Effector memory CD8-positive, alpha-beta T cell (primary cell): ENCODE data around the gene UGT1A6.

Experiments used
- ATAC-seq: fragments of 150-1000 bp; cut with Tn5 transposase; replicated peaks from 2 replicates; pipeline ENCODE4 v1.10.0; 2021; ENCODE audit warnings: mild to moderate bottlenecking, moderate library complexity
- DNase-seq, 3 experiments: peaks; one replicate each; pipeline ENCODE4 v3.0.0; 2021
- H3K27ac Mint-ChIP-seq, 2 donors: one replicate each; pipeline ENCODE4 v1.8.0; 2022; ENCODE audit warnings: mild to moderate bottlenecking in 2 of 2, mixed read lengths in 2 of 2, moderate library complexity in 2 of 2
- H3K27me3 Mint-ChIP-seq, 2 donors: one replicate each; pipeline ENCODE4 v1.8.0; 2022; ENCODE audit warnings: mixed read lengths in 2 of 2
- H3K36me3 Mint-ChIP-seq: one replicate; pipeline ENCODE4 v1.8.0; 2022; ENCODE audit warnings: mild to moderate bottlenecking, moderate library complexity, mixed read lengths; ENCODE audit not compliant: insufficient read depth
- H3K4me1 Mint-ChIP-seq, 2 donors: one replicate each; pipeline ENCODE4 v1.8.0; 2022; ENCODE audit warnings: low read depth in 2 of 2, mixed read lengths in 2 of 2
- H3K4me3 Mint-ChIP-seq, 2 donors: one replicate each; pipeline ENCODE4 v1.8.0; 2022; ENCODE audit warnings: mild to moderate bottlenecking in 2 of 2, mixed read lengths in 2 of 2, moderate library complexity in 2 of 2
- H3K9me3 Mint-ChIP-seq, 2 donors: one replicate each; pipeline ENCODE4 v1.8.0; 2022; ENCODE audit warnings: mixed read lengths in 2 of 2

Gene UGT1A6

DNA sequence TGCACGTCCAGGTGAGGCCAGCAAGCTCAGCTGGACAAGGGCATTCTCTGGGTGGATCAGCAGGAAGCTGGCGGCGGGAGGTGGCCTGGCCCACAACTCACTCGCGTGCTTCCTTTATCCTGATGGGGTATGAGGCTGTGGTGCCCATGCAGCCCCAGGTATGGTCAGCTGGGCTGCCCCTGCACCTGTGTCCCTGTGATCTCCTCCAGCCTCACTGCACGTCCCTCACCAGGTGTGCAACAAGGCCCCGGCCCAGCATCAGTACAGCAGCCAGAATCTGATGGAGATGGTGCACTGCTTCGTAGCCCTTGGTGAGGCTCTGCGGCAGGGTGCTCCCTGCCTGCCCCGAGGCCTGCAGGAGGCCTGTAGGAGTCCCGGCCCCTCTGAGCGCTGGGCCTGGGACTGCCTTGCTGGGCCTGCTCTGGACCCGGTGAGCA lies 103.1 kb downstream of the UGT1A6 start:
- H3K4me3 Mint-ChIP-seq: no peak overlapping the region
- peaks cover 27 to 51% of the 10 kb centered on the region in 2 donors for H3K27me3 Mint-ChIP-seq
- no peak overlapping the region for H3K27ac Mint-ChIP-seq
- no peaks in the 10 kb centered on the region for H3K36me3 Mint-ChIP-seq
- no peaks in the 10 kb centered on the region for H3K9me3 Mint-ChIP-seq
- ATAC-seq: no peak
- no peak for DNase-seq
- no peaks in the 10 kb centered on the region for H3K4me1 Mint-ChIP-seq

DNA sequence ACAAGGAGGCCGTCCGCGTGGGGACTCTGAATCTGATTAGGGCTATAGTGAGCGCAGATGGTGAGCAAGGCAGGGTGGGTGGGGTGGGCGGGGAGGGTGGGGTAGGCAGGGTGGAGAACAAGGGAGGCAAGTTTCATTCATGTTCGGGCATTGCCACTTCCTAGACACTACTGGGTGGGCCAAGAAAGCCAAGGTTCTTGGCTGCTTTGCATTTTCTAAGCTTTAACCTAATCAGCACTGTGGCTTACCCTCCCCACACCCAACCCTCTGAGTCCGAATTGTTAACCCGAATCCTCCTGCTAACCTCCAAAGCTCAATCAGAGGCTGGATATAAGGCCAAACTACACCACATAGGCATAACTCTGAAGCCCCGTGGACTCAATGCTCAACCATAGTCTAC lies 103.6 kb downstream of the UGT1A6 start:
- no peak overlapping the region for H3K4me3 Mint-ChIP-seq
- no peak overlapping the region for H3K27ac Mint-ChIP-seq
- no peak for ATAC-seq
- H3K9me3 Mint-ChIP-seq: no peaks in the 10 kb centered on the region
- no peaks in the 10 kb centered on the region for H3K36me3 Mint-ChIP-seq
- H3K4me1 Mint-ChIP-seq: peaks cover 0 to 3% of the 10 kb centered on the region in 2 donors
- peaks cover 22 to 46% of the 10 kb centered on the region in 2 donors for H3K27me3 Mint-ChIP-seq
- no peak for DNase-seq

DNA sequence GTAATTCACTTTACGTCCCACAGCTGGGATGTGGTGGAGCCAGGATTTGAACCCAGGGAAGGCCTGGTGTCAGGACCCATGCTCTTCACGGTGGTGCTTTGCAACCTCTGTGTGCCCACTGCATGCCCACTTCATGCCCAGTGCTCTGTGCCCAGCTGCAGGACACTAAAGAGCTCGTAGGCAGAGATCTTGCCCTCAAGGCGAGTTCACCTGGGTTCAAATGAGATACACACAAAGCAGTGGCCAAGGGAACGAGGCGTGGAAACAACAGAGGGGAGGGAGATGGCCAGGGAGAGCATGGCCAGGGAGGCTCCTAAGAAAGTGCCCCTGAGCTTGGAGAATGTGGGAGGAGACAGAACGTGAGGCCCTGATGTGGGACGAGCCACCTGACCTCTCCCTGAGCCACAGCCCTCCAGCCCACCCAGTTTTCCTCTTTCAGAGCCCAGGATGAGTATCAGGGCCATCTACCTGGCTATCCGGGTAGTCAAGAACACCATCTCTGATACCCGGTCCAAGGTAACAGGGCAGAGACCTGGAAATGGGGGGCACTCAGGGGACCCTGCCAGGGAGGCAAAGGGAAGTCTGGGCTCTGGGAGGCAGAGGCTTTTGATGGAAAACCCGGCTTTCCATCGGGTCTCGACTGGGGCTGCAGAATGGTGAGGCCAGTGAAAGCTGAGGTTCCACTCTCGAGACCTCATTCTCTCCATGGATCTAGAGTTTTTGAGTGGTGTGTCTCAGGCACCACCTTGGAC lies 105.8 kb downstream of the UGT1A6 start:
- no peak for ATAC-seq
- H3K27ac Mint-ChIP-seq: no peak overlapping the region
- DNase-seq: no peak
- H3K27me3 Mint-ChIP-seq: peaks cover 21 to 50% of the 10 kb centered on the region in 2 donors
- no peak overlapping the region for H3K4me3 Mint-ChIP-seq
- no peaks in the 10 kb centered on the region for H3K9me3 Mint-ChIP-seq
- peaks cover 0 to 4% of the 10 kb centered on the region in 2 donors for H3K4me1 Mint-ChIP-seq
- H3K36me3 Mint-ChIP-seq: no peaks in the 10 kb centered on the region

DNA sequence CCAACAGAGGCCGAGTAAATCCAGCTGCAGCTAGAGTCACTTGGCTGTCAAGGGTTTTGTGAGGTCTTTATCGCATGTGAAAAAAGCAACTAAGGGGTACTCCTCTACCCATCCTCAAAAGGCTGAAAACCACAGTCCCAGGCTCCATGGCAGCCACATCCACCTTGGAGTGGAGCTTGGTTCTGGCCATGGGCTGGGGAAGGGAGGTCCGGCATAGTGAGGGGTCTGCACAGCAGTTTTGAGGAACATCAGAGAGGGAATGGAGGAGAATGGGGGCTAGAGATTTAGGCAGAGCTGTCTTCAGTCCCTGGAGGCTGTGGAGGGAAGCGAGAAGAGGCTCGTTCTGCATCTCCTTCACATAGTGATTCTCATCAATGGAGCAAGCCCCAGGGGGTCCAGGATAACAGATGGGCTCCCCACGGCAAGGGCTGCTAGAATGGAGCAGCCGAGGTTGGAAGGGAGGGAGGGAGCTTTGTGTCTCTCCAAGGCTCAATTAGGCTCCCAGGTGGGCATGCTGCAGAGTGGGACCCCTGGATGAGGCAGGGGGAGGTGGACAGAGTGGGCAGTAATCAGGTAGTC lies 106.5 kb downstream of the UGT1A6 start:
- DNase-seq (no peak), ATAC-seq (no peak)
- no peaks in the 10 kb centered on the region for H3K36me3 Mint-ChIP-seq
- H3K4me3 Mint-ChIP-seq: no peak overlapping the region
- H3K27me3 Mint-ChIP-seq: peaks cover 27 to 50% of the 10 kb centered on the region in 2 donors
- H3K9me3 Mint-ChIP-seq: no peaks in the 10 kb centered on the region
- peaks cover 0 to 4% of the 10 kb centered on the region in 2 donors for H3K4me1 Mint-ChIP-seq
- H3K27ac Mint-ChIP-seq: no peak overlapping the region

DNA sequence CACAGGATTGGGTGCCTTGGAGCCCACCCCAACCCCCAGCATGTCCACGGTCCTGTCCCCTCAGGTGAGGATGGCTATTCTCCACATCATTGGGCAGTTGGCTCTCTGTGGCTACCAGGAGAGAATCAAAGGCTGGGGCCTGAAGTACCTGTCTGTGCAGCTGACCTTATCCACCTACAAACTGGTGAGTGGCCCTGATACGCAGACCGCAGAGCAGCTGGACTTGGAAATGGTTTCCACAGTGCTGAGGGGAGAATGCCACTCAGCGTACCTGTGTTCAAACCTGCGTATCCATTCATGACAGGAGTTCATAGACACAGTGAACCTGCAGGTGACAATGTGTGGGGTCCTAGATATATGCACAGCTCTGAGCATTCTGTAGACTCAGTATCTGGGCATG lies 107.0 kb downstream of the UGT1A6 start:
- Mint-ChIP-seq H3K36me3 (no peaks in the 10 kb centered on the region), H3K9me3 (no peaks in the 10 kb centered on the region), H3K27ac (no peak overlapping the region), H3K27me3 (peaks cover 32 to 50% of the 10 kb centered on the region in 2 donors), H3K4me1 (peaks cover 0 to 4% of the 10 kb centered on the region in 2 donors), H3K4me3 (no peak overlapping the region)
- DNase-seq (no peak), ATAC-seq (no peak)

DNA sequence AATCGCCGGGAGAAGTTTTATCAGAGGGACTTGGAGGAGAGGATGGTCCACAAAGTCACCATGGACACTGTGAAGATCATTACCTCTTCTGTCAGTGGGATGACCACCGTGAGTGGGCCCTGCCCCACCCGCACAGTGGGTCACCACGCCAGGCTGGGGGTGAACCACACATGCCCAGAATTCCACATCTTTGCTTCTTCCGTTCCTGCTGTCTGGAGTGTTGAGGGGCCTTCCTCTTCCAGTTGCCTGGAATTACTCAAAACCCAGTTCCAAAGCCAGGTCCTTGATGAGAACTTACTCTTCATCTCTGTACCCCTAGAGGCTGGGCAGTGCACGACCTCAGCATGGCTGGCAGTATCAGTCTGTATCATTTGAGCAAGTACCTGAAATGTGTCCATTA lies 107.5 kb downstream of the UGT1A6 start:
- H3K27me3 Mint-ChIP-seq: peaks cover 37 to 55% of the 10 kb centered on the region in 2 donors
- no peaks in the 10 kb centered on the region for H3K36me3 Mint-ChIP-seq
- DNase-seq (no peak), ATAC-seq (no peak)
- no peaks in the 10 kb centered on the region for H3K9me3 Mint-ChIP-seq
- no peak overlapping the region for H3K4me3 Mint-ChIP-seq
- no peak overlapping the region for H3K27ac Mint-ChIP-seq
- peaks cover 0 to 4% of the 10 kb centered on the region in 2 donors for H3K4me1 Mint-ChIP-seq

DNA sequence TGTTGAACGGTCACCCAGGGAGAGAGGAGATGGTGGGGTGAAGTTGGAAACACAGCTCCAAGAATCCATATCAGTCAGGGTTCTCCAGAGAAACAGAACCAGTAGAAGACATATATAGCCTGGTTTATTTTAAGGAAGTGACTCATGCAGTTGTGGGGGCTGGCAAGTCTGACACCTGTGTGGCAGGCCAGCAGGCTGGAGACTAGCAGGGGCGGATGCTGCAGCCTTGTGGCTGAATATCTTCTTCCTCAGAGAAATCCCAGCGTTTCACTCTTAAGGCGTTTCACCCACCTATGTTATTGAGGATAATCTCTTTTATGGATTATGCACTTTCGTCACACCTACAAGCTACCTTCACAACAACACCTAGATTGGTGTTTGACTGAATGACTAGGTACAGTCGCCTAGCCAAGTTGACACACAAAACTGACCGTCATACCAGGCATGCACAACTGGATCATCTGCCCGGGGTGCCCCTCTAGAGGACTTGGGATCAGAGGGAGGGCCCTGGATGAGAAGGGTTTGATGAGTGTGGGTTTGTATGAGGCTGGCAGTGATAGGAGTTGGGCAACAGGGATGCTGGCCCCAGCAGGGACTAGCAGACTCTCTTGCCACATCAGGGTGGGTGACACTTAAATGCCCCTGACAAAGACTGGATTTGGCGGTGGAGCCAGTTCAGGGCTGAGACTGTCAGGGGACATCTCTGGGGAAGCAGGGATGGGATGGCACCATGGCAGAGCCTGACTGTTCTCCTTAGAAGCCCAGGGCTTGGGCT lies 108.9 kb downstream of the UGT1A6 start:
- ATAC-seq: peak; percentile 63
- H3K36me3 Mint-ChIP-seq: no peaks in the 10 kb centered on the region
- no peak for DNase-seq
- no peaks in the 10 kb centered on the region for H3K9me3 Mint-ChIP-seq
- no peak overlapping the region for H3K4me3 Mint-ChIP-seq
- H3K27ac Mint-ChIP-seq: no peak overlapping the region
- peaks cover 39 to 56% of the 10 kb centered on the region in 2 donors for H3K27me3 Mint-ChIP-seq
- H3K4me1 Mint-ChIP-seq: peaks cover 0 to 4% of the 10 kb centered on the region in 2 donors

DNA sequence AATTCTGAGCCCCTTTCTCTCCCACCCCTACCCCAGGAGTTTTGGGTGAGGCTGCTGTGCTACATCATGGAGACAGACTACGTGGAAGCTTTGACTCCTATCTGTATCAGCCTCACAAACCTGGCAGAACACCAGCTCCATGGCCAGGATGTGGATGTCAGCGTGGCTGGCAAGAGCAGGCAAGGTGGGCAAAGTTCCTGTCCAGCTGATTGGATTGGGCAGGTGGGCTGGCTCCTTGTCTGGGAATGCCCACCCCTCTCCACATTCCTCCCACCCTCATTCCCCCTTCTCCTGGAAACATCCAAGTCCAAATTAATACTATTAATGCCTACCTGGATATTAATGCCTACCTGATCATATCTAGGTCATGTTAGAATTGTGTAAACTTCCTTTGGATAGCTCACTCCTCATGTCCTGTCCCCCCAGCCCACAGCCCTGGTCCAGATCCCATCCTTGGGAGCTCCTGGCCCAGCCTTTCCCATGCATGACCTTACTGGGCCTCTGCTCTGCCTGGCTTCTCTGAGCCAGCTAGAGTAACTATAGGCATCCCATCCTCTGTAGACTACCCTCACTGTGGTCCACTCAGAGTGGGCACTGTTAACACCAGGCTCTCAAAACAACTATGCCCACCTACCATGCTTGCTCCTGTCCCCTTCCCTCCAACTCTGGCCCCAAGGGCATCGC lies 109.6 kb downstream of the UGT1A6 start:
- DNase-seq: no peak
- peaks cover 0 to 4% of the 10 kb centered on the region in 2 donors for H3K4me1 Mint-ChIP-seq

DNA sequence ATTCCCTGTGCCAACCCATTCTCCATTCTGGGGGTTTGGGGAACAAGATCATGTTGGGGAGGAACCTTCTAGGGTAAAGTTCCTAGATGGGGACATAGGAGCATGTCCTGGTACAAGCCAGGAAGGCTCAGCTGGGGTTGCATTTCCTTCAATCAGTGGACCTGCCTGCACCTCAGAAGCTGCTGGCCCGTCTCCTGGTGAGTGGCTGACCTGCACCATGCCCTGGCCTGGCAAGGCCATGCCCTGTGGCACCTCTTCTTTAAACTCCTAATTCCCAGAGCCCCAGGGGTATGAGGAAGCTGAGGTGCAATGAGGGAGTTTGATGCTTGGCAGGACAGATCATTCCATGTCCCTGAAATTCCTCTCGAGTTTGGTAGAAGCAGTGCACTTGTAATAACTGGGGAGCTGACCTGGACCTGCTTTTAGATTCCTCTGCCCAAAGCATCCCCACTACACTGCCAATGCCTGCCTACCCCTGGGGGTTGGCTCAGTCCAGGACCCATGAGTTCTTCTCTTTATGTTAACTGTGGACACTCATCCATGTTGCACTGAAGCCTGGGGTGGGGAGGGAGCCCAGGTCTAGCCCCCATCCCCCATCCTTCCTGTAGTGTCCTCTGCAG lies 110.7 kb downstream of the UGT1A6 start:
- no peaks in the 10 kb centered on the region for H3K36me3 Mint-ChIP-seq
- H3K9me3 Mint-ChIP-seq: no peaks in the 10 kb centered on the region
- peaks cover 42 to 62% of the 10 kb centered on the region in 2 donors for H3K27me3 Mint-ChIP-seq
- DNase-seq (no peak), ATAC-seq (no peak)
- no peak overlapping the region for H3K27ac Mint-ChIP-seq
- no peak overlapping the region for H3K4me3 Mint-ChIP-seq
- H3K4me1 Mint-ChIP-seq: peaks cover 0 to 4% of the 10 kb centered on the region in 2 donors

More for the DNA sequence above, 109.6 kb downstream of the UGT1A6 start:
- Mint-ChIP-seq H3K27me3 (peaks cover 39 to 56% of the 10 kb centered on the region in 2 donors), H3K27ac (no peak overlapping the region), H3K9me3 (no peaks in the 10 kb centered on the region), H3K4me3 (no peak overlapping the region), H3K36me3 (no peaks in the 10 kb centered on the region)
- no peak for ATAC-seq

DNA sequence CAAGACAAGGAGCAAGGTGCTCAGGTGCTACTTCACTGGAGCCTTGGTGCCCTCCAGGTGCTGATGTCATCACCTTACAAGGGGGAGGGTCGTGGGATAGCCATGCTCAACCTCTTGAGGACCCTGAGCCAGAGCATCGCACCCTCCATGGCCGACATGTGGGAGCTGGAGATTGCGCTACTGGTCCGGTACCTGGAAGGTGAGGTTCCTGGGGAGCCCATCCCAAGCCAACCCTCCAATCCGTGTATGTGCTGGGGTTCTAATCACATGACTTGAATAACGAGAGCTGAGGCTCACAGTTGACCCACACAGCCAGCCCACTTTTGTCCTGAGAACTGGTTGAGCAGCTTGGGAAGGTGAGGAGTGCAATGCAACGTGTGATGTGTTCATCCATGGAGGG lies 111.3 kb downstream of the UGT1A6 start:
- H3K27ac Mint-ChIP-seq: no peak overlapping the region
- no peak overlapping the region for H3K4me3 Mint-ChIP-seq
- ATAC-seq (no peak), DNase-seq (no peak)
- H3K27me3 Mint-ChIP-seq: peaks cover 42 to 62% of the 10 kb centered on the region in 2 donors
- H3K36me3 Mint-ChIP-seq: no peaks in the 10 kb centered on the region
- no peaks in the 10 kb centered on the region for H3K9me3 Mint-ChIP-seq
- peaks cover 0 to 4% of the 10 kb centered on the region in 2 donors for H3K4me1 Mint-ChIP-seq

DNA sequence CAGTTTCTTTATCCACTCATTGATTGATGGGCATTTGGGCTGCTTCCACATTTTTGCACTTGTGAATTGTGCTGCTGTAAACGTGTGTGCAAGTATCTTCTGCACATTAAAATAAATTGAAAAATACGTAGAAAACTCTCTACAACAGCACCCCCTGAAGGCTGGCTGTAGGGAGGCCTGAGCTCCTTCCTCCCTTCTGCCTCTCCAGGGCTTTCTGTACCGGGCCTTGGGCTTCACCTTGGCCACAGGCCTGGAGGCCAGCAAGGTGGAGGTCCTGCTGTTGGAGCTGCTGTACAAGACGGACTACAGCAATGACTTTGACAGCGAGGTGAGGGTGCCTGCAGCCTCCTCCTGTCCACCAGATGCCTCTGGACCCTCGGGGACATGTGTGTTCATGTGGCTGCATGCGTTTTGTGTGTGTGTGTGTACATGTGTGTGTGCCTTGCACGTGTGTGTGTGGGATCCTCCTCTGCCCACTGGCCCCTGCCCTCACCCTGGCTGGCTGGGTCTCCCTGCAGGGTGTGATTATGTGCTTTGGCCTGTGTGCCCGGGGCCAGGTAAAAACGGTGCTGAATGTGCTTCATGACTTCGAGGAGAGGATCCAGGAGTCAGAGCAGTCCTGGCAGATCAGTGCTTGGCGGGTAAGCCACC lies 114.7 kb downstream of the UGT1A6 start:
- ATAC-seq: no peak
- H3K9me3 Mint-ChIP-seq: no peaks in the 10 kb centered on the region
- no peak for DNase-seq
- no peak overlapping the region for H3K4me3 Mint-ChIP-seq
- no peak overlapping the region for H3K27ac Mint-ChIP-seq
- no peaks in the 10 kb centered on the region for H3K36me3 Mint-ChIP-seq
- H3K27me3 Mint-ChIP-seq: peaks cover 56 to 80% of the 10 kb centered on the region in 2 donors
- H3K4me1 Mint-ChIP-seq: no peaks in the 10 kb centered on the region

DNA sequence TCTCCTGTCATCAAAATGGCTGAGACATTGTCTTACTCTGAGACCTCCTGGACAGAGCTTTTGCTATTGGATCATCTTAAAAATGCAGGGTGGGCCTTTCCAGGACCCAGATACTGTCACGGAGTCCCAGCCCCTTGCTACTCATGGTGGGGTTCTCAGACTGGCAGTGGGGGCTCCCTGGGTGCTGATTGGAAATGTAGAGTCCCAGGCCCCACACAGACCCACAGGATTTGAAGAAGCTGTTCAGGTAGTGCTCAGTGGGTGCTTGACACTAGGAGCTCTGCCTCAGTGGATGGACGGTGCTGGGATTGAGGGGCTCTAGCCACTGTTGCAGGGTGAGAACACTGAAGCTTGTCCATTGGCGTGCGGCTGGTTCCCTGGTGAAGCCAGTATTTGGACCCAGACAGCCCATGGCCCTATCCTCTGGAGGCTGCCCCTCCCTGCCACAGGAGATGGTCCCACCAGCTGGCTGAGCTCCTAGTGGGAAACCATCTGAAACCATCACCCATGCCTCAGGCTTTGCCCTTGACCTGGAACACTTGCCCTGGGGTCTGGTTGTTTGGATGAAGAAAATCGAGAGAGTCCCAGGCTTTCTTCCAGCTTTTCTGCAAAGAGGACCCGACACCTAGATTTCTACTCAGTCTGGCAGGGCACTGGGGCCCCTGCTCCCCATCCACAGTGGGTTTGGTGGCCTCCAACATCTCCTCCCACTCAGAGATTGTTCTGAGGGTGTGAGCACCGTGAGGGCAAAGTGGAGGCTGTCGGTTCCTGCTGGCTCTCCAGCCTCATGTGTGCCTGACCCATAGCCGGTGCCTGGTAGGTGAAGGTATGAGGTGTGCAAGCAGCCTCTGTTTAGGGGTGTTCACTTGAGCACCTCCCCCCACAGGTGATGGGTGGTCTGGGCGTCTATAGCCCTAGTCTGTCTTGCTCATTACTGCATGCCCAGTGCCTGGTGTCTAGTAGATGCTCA lies 115.6 kb downstream of the UGT1A6 start:
- no peaks in the 10 kb centered on the region for H3K9me3 Mint-ChIP-seq
- DNase-seq: no peak
- H3K27me3 Mint-ChIP-seq: peaks cover 56 to 79% of the 10 kb centered on the region in 2 donors
- no peaks in the 10 kb centered on the region for H3K36me3 Mint-ChIP-seq
- ATAC-seq: no peak
- H3K4me3 Mint-ChIP-seq: no peak overlapping the region
- H3K4me1 Mint-ChIP-seq: no peaks in the 10 kb centered on the region
- H3K27ac Mint-ChIP-seq: no peak overlapping the region
